Measurements from ENCODE around the gene MYO18A. TPM values are rescaled to one million over a fixed set of nuclear protein-coding genes. Genes with fewer than 3 reads are reported as not detected.

MYO18A gene
- total RNA-seq, 1 experiment from 2014 or later = 37.2 TPM

- Histone ChIP-seq H3K79me2 (ENCODE audit: insufficient read depth, low read length) (peaks cover 9% of the 10 kb centered on the region; the same call in 1 of the 2 replicates), H3K9me2 (ENCODE audit: insufficient read depth) (no peaks in the 10 kb centered on the region), H4K20me1 (ENCODE audit: insufficient read depth) (no peaks in the 10 kb centered on the region), H3K4me2 (ENCODE audit: low read length) (no peak overlapping the region), H2AFZ (ENCODE audit: low read depth, low read length, poor library complexity, severe bottlenecking) (no peak overlapping the region), H3K36me3 (ENCODE audit: control insufficient read depth in 1 of 2, insufficient read depth in 2 of 2, low read length in 2 of 2) (peaks cover 9 to 13% of the 10 kb centered on the region in 2 experiments; a peak in 2 of 4 replicates), H3K27ac (ENCODE audit: low read depth, low read length) (no peak overlapping the region), H3K9ac (ENCODE audit: low read length) (no peak overlapping the region), H3K4me3 (replicated peaks in 1 of 2; ENCODE audit: low read depth in 1 of 2, low read length in 2 of 2) (no peak overlapping the region), H3K4me1 (ENCODE audit: control insufficient read depth in 1 of 2, insufficient read depth in 2 of 2, low read length in 2 of 2) (peaks cover 3 to 13% of the 10 kb centered on the region in 2 experiments; a peak in 2 of 4 replicates), H3K27me3 (ENCODE audit: insufficient read depth, low read length) (no peaks in the 10 kb centered on the region), H3K9me3 (ENCODE audit: control insufficient read depth in 1 of 2, insufficient read depth in 1 of 2, low read depth in 1 of 2, low read length in 2 of 2) (no peaks in the 10 kb centered on the region)
- ChIA-PET CTCF (no interaction called here), RAD21 (ENCODE audit: low non-redundant PET in 1 of 2, low total read pairs in 2 of 2, uncharacterized antibody in 2 of 2, unreplicated experiment in 2 of 2) (interaction anchor here in 1 of 2 experiments (0.9 kb wide), 1 partner anchor 19 kb away, joined by 4 read pairs; no protein-coding TSS in a partner anchor), POLR2A (interaction anchor here (2.0 kb wide), 1 partner anchor 8 kb away, joined by 6 read pairs; no protein-coding TSS in a partner anchor)
- intact Hi-C loops (cut with micrococcal nuclease) = no loop called here
- no TSS peak for BruUV-seq (replicated peaks)
- no peak for ATAC-seq
- DNase-seq (ENCODE audit: low read depth, low spot score) = no peak
- TF ChIP-seq ZFX (IDR thresholded peaks at IDR 0.05) (no peak), MAX (IDR thresholded peaks at IDR 0.05) (no peak), REST (IDR thresholded peaks at IDR 0.05; ENCODE audit: low read depth) (no peak), SIN3A (IDR thresholded peaks at IDR 0.05; ENCODE audit: low read depth) (no peak), EZH2 (IDR thresholded peaks at IDR 0.05) (no peak), EZH2phosphoT487 (IDR thresholded peaks at IDR 0.05; ENCODE audit: borderline replicate concordance) (no peak), CTCF (IDR thresholded peaks at IDR 0.05 in 2 of 3, conservative IDR thresholded peaks at IDR 0.05 in 1 of 3; ENCODE audit: borderline replicate concordance in 1 of 3, insufficient read depth in 1 of 3, low read depth in 2 of 3, low read length in 2 of 3) (no peak), CEBPB (IDR thresholded peaks at IDR 0.05; ENCODE audit: low read depth) (no peak), YY1 (IDR thresholded peaks at IDR 0.05; ENCODE audit: extremely low read depth, insufficient replicate concordance, low read depth, low read length) (no peak), RAD21 (IDR thresholded peaks at IDR 0.05; ENCODE audit: low read depth) (no peak), SRF (IDR thresholded peaks at IDR 0.05; ENCODE audit: low read depth) (no peak), ELF1 (IDR thresholded peaks at IDR 0.05; ENCODE audit: borderline replicate concordance, low read depth) (no peak), POLR2A (IDR thresholded peaks at IDR 0.05; ENCODE audit: borderline replicate concordance, extremely low read depth, insufficient read depth, insufficient read length) (no peak), JUND (IDR thresholded peaks at IDR 0.05) (no peak), ATF3 (IDR thresholded peaks at IDR 0.05) (no peak), TCF7L2 (IDR thresholded peaks at IDR 0.05; ENCODE audit: borderline replicate concordance, extremely low read depth, insufficient read depth, insufficient read length) (no peak)
These were observed 12.0 kb downstream of the MYO18A start for GRCh38 chr17:29168079-29168758.

Data from HCT116 (cell line).